ENCODE results near the gene CPLANE2. TPM values are rescaled to one million over a fixed set of nuclear protein-coding genes. Genes with fewer than 3 reads are reported as not detected.

Gene CPLANE2
- polyA plus RNA-seq, 1 donor from 2014 or later: 5.7 TPM

DNA sequence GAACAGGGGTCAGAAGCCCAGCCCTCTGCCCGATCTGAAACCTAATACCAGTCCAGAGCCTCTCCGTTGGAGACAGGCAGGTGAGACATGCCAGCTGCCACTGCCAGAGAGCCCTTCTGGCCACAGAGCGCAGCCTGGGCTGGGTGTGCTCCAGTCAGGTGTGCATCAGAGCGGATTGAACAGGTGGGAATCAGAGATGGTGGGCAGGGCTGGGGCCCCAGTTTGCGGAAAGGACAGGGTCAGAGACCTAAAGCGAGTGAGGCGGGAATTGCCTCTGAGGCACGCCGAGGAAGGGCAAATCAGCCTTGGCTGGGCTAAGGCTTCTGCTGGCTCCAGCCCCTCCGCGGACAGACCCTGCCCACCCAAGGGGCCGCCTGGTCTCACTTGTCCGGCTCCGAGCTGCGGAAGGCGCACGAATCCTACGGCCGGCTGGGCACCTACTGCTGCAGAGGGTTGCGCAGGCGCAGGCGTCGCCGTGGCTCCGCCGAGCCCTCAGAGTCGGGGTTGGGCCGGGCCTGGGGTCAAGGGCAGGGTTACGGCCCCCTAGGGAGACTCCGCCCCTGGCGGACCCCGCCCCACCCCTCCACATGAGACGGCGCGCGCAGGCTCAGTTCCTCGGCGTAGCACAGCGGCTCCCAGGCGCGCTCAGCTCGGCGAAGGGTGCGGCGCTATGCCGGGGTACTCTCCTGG is 10.3 kb downstream of the CPLANE2 start:
- Histone ChIP-seq H3F3A (ENCODE audit: insufficient read depth, low read length, poor library complexity, severe bottlenecking) (no peaks in the 10 kb centered on the region), H3K79me2 (replicated peaks; ENCODE audit: insufficient read depth, low read length) (no peaks in the 10 kb centered on the region), H3K4me3 (ENCODE audit: low read length) (peak overlapping the region; percentile 50), H2AFZ (ENCODE audit: low read depth, low read length) (no peak overlapping the region), H3K4me2 (ENCODE audit: low read length) (no peak overlapping the region), H3K36me3 (ENCODE audit: insufficient read depth, low read length) (no peaks in the 10 kb centered on the region), H3K9me2 (ENCODE audit: insufficient read depth, low read length) (no peaks in the 10 kb centered on the region), H3K9ac (ENCODE audit: low read length) (no peak overlapping the region), H4K20me1 (ENCODE audit: insufficient read depth) (no peaks in the 10 kb centered on the region), H3K27me3 (ENCODE audit: insufficient read depth, low read depth, low read length) (peaks cover 33% of the 10 kb centered on the region), H3K9me3 (ENCODE audit: low read length) (peaks cover 6% of the 10 kb centered on the region), H3K27ac (ENCODE audit: low read length) (no peak overlapping the region)
- TF ChIP-seq TAF1 (IDR thresholded peaks at IDR 0.05; ENCODE audit: low read depth) (no peak), SMC3 (conservative IDR thresholded peaks at IDR 0.05; ENCODE audit: poor library complexity) (no peak), POLR2AphosphoS5 (IDR thresholded peaks at IDR 0.05) (no peak), RAD21 (conservative IDR thresholded peaks at IDR 0.05) (no peak), MXI1 (conservative IDR thresholded peaks at IDR 0.05; ENCODE audit: poor library complexity, severe bottlenecking) (no peak), EP300 (conservative IDR thresholded peaks at IDR 0.05; ENCODE audit: poor library complexity, severe bottlenecking) (no peak), EZH2 (IDR thresholded peaks at IDR 0.05; ENCODE audit: borderline replicate concordance, insufficient read depth, low read length, poor library complexity, severe bottlenecking) (no peak)
- TF ChIP-seq, protein P1, sequence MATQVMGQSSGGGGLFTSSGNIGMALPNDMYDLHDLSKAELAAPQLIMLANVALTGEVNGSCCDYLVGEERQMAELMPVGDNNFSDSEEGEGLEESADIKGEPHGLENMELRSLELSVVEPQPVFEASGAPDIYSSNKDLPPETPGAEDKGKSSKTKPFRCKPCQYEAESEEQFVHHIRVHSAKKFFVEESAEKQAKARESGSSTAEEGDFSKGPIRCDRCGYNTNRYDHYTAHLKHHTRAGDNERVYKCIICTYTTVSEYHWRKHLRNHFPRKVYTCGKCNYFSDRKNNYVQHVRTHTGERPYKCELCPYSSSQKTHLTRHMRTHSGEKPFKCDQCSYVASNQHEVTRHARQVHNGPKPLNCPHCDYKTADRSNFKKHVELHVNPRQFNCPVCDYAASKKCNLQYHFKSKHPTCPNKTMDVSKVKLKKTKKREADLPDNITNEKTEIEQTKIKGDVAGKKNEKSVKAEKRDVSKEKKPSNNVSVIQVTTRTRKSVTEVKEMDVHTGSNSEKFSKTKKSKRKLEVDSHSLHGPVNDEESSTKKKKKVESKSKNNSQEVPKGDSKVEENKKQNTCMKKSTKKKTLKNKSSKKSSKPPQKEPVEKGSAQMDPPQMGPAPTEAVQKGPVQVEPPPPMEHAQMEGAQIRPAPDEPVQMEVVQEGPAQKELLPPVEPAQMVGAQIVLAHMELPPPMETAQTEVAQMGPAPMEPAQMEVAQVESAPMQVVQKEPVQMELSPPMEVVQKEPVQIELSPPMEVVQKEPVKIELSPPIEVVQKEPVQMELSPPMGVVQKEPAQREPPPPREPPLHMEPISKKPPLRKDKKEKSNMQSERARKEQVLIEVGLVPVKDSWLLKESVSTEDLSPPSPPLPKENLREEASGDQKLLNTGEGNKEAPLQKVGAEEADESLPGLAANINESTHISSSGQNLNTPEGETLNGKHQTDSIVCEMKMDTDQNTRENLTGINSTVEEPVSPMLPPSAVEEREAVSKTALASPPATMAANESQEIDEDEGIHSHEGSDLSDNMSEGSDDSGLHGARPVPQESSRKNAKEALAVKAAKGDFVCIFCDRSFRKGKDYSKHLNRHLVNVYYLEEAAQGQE (IDR thresholded peaks at IDR 0.05; ENCODE audit: borderline replicate concordance): no peak

DNA sequence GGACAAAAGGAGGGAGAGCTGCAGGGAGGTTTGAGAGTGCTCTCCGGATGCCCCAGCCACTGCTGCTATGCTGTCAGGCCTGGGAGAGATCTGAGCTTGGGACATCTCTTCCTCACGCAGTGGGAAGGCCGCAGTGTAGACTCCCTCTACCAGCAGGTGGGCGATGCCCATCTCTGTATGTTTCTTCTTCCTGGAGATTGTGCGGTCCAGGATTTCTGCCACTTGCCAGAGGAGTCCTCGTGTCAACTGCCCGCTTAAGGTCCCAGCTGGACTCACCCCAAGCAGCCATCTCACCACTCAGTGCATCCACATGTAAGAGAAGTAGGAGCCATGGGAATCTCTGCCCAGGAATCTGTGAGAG is 10.9 kb downstream of the CPLANE2 start:
- Histone ChIP-seq H3K9me3 (ENCODE audit: low read length) (peaks cover 6% of the 10 kb centered on the region), H3K79me2 (replicated peaks; ENCODE audit: insufficient read depth, low read length) (no peaks in the 10 kb centered on the region), H3K27me3 (ENCODE audit: insufficient read depth, low read depth, low read length) (peaks cover 33% of the 10 kb centered on the region), H4K20me1 (ENCODE audit: insufficient read depth) (no peaks in the 10 kb centered on the region), H3K4me2 (ENCODE audit: low read length) (no peak overlapping the region), H3F3A (ENCODE audit: insufficient read depth, low read length, poor library complexity, severe bottlenecking) (no peaks in the 10 kb centered on the region), H3K4me3 (ENCODE audit: low read length) (no peak overlapping the region), H2AFZ (ENCODE audit: low read depth, low read length) (no peak overlapping the region), H3K9ac (ENCODE audit: low read length) (no peak overlapping the region), H3K36me3 (ENCODE audit: insufficient read depth, low read length) (no peaks in the 10 kb centered on the region), H3K9me2 (ENCODE audit: insufficient read depth, low read length) (no peaks in the 10 kb centered on the region), H3K27ac (ENCODE audit: low read length) (no peak overlapping the region)
- TF ChIP-seq, protein P2, sequence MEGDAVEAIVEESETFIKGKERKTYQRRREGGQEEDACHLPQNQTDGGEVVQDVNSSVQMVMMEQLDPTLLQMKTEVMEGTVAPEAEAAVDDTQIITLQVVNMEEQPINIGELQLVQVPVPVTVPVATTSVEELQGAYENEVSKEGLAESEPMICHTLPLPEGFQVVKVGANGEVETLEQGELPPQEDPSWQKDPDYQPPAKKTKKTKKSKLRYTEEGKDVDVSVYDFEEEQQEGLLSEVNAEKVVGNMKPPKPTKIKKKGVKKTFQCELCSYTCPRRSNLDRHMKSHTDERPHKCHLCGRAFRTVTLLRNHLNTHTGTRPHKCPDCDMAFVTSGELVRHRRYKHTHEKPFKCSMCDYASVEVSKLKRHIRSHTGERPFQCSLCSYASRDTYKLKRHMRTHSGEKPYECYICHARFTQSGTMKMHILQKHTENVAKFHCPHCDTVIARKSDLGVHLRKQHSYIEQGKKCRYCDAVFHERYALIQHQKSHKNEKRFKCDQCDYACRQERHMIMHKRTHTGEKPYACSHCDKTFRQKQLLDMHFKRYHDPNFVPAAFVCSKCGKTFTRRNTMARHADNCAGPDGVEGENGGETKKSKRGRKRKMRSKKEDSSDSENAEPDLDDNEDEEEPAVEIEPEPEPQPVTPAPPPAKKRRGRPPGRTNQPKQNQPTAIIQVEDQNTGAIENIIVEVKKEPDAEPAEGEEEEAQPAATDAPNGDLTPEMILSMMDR (IDR thresholded peaks at IDR 0.05; ENCODE audit: poor library complexity, severe bottlenecking): no peak
- TF ChIP-seq TAF1 (IDR thresholded peaks at IDR 0.05; ENCODE audit: low read depth): no peak
- TF ChIP-seq, protein P1 (IDR thresholded peaks at IDR 0.05; ENCODE audit: borderline replicate concordance): no peak
- TF ChIP-seq POLR2AphosphoS5 (IDR thresholded peaks at IDR 0.05): no peak
- TF ChIP-seq EP300 (conservative IDR thresholded peaks at IDR 0.05; ENCODE audit: poor library complexity, severe bottlenecking): no peak
- TF ChIP-seq EZH2 (IDR thresholded peaks at IDR 0.05; ENCODE audit: borderline replicate concordance, insufficient read depth, low read length, poor library complexity, severe bottlenecking): no peak
- TF ChIP-seq SMC3 (conservative IDR thresholded peaks at IDR 0.05; ENCODE audit: poor library complexity): no peak
- no peak for TF ChIP-seq MXI1 (conservative IDR thresholded peaks at IDR 0.05; ENCODE audit: poor library complexity, severe bottlenecking)
- TF ChIP-seq RAD21 (conservative IDR thresholded peaks at IDR 0.05): no peak
